Fibroblast of the aortic adventitia (primary cell): Measurements from ENCODE around the gene EXOSC7. TPM values are rescaled to one million over a fixed set of nuclear protein-coding genes. Genes with fewer than 3 reads are reported as not detected.

Experiments used
- DNase-seq: peaks from one replicate; pipeline ENCODE4 v3.0.0-alpha.2; 2010; ENCODE audit warnings: low read depth
- H3K4me3 ChIP-seq: 2 replicates; pipeline ENCODE4 v1.5.1; 2011; ENCODE audit warnings: low read depth, mild to moderate bottlenecking, control low read depth, low read length, moderate library complexity
- CTCF ChIP-seq: IDR thresholded peaks from 2 replicates; pipeline ENCODE4 v1.5.1; 2011; ENCODE audit warnings: mild to moderate bottlenecking, low read length, control low read depth, inconsistent platforms; ENCODE audit not compliant: insufficient read depth
- total RNA-seq: library from RNA; depleted of rRNA; stranded (reverse); fragments of >200 nt; gene quantifications from 2 replicates; pipeline ENCODE4 v1.2.3, GENCODE V29; 2012; ENCODE audit warnings: low replicate concordance

Gene EXOSC7
- total RNA-seq, 1 donor = 26.8 TPM

GRCh38 chr3:45026038-45026437, 50.0 kb downstream of the EXOSC7 start, which contains the start of gene CLEC3B:
TSS of gene CLEC3B (plus strand) at chr3:45026303. CDS start at chr3:45026363, 60 bp downstream.
- peak; percentile 79 for DNase-seq
- no peak within 1 kb of the TSS for H3K4me3 ChIP-seq
- TF ChIP-seq CTCF = no peak

- H3K4me3 ChIP-seq = no peak overlapping the region
- peak; percentile 39 for DNase-seq
- TF ChIP-seq CTCF = no peak
Measured at GRCh38 chr3:45026957-45027356, 50.9 kb downstream of the EXOSC7 start.

- H3K4me3 ChIP-seq = no peak overlapping the region
- peak; percentile 57 for DNase-seq
- TF ChIP-seq CTCF = no peak
Measured at GRCh38 chr3:45027441-45027840, 51.4 kb downstream of the EXOSC7 start.

GRCh38 chr3:45029216-45029615, 53.2 kb downstream of the EXOSC7 start:
- no peak for TF ChIP-seq CTCF
- H3K4me3 ChIP-seq = no peak overlapping the region
- DNase-seq = no peak

GRCh38 chr3:45029661-45030060, 53.6 kb downstream of the EXOSC7 start:
- no peak overlapping the region for H3K4me3 ChIP-seq
- DNase-seq = peak; percentile 87
- TF ChIP-seq CTCF = no peak

- DNase-seq = no peak
- no peak for TF ChIP-seq CTCF
- H3K4me3 ChIP-seq = no peak overlapping the region
Measured at GRCh38 chr3:45031531-45031930, 55.5 kb downstream of the EXOSC7 start.

GRCh38 chr3:45032113-45032512, 56.1 kb downstream of the EXOSC7 start:
- H3K4me3 ChIP-seq = no peak overlapping the region
- DNase-seq = no peak
- TF ChIP-seq CTCF = no peak
